ENCODE data around the gene CRYBG2.
A peak's percentile ranks its signal among the peaks of the same experiment; 100 is the strongest.
"Not testable (repeated sequence)": the region's sequence is repeated elsewhere in the genome, so short reads cannot be mapped to it uniquely, and the experiment has no call there.

CRYBG2 gene

GRCh38 chr1:26350343-26350700, 3.6 kb downstream of the CRYBG2 start:
- DNase-seq = no peak

- no peak for DNase-seq
Measured at GRCh38 chr1:26349877-26350244, 4.1 kb downstream of the CRYBG2 start.

GRCh38 chr1:26349188-26349876, 4.6 kb downstream of the CRYBG2 start:
- no peak for DNase-seq

- DNase-seq = no peak
Measured at GRCh38 chr1:26346274-26347033, 7.5 kb downstream of the CRYBG2 start.

- no peak for DNase-seq
Measured at GRCh38 chr1:26345718-26346117, 8.2 kb downstream of the CRYBG2 start.

GRCh38 chr1:26344147-26344920, 9.6 kb downstream of the CRYBG2 start:
- no peak for DNase-seq

GRCh38 chr1:26340047-26340481, 13.9 kb downstream of the CRYBG2 start:
- no peak for DNase-seq

GRCh38 chr1:26338670-26339069, 15.3 kb downstream of the CRYBG2 start:
- no peak for DNase-seq

GRCh38 chr1:26337625-26338024, 16.3 kb downstream of the CRYBG2 start:
- DNase-seq = no peak

- DNase-seq = no peak
Measured at GRCh38 chr1:26337206-26337535, 16.8 kb downstream of the CRYBG2 start.

- DNase-seq = peak; percentile 14
Measured at GRCh38 chr1:26336477-26337205, 17.3 kb downstream of the CRYBG2 start.

GRCh38 chr1:26335774-26336476, 18.0 kb downstream of the CRYBG2 start:
- DNase-seq = peak; percentile 52

GRCh38 chr1:26333312-26333711, 20.6 kb downstream of the CRYBG2 start:
- DNase-seq = not testable (repeated sequence)

GRCh38 chr1:26330276-26330675, 23.7 kb downstream of the CRYBG2 start:
- no peak for DNase-seq

GRCh38 chr1:26329380-26329779, 24.6 kb downstream of the CRYBG2 start:
- not testable (repeated sequence) for DNase-seq

GRCh38 chr1:26328597-26328996, 25.3 kb downstream of the CRYBG2 start:
- no peak for DNase-seq

- DNase-seq = no peak
Measured at GRCh38 chr1:26327956-26328362, 26.0 kb downstream of the CRYBG2 start.

- no peak for DNase-seq
Measured at GRCh38 chr1:26324550-26324949, 29.4 kb downstream of the CRYBG2 start.

- no peak for DNase-seq
Measured at GRCh38 chr1:26323382-26323781, 30.5 kb downstream of the CRYBG2 start.

- no peak for DNase-seq
Measured at GRCh38 chr1:26322042-26322331, 31.9 kb downstream of the CRYBG2 start.

- DNase-seq = peak; percentile 93
Measured at GRCh38 chr1:26321315-26322041, 32.5 kb downstream of the CRYBG2 start.

GRCh38 chr1:26320896-26321295, 33.0 kb downstream of the CRYBG2 start:
- no peak for DNase-seq

Data from suppressor macrophage treated with lipopolysaccharide for 4 hours (primary cell).